ENCODE results near the gene UPK1A.

DNA sequence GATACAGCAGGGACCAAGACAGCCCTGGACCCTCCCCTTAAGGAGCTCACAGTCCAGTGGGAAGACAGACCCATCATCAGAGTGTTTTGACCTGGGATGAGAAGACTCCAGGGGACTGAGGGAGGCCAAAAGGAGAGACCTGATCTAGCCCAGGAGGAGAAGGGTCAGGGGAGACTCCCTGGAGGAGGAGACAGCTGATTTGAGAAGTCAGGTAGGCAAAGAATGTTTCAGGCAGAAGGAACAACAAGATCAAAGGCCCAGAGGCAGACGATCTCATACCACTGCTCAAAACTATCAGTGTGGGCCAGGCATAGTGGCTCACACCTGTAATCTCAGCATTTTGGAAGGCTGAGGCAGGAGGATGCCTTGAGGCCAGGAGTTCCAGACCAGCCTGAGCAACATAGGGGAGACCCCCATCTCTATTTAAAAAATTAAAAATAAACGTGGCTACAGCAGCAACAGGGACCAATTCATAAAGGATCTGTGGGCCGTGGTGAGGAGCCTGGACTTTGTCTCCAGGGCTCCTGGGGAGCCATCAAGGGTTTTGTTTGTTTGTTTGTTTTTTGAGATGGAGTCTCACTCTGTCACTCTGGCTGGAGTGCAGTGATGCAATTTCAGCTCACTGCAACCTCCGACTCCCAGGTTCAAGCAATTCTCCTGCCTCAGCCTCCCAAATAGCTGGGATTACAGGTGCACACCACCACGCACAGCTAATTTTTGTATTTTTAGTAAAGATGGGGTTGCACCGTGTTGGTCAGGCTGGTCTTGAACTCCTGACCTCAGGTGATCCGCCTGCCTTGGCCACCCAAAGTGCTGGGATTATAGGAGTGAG is 20.4 kb upstream of the UPK1A start:
- TF ChIP-seq, protein P1, sequence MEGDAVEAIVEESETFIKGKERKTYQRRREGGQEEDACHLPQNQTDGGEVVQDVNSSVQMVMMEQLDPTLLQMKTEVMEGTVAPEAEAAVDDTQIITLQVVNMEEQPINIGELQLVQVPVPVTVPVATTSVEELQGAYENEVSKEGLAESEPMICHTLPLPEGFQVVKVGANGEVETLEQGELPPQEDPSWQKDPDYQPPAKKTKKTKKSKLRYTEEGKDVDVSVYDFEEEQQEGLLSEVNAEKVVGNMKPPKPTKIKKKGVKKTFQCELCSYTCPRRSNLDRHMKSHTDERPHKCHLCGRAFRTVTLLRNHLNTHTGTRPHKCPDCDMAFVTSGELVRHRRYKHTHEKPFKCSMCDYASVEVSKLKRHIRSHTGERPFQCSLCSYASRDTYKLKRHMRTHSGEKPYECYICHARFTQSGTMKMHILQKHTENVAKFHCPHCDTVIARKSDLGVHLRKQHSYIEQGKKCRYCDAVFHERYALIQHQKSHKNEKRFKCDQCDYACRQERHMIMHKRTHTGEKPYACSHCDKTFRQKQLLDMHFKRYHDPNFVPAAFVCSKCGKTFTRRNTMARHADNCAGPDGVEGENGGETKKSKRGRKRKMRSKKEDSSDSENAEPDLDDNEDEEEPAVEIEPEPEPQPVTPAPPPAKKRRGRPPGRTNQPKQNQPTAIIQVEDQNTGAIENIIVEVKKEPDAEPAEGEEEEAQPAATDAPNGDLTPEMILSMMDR (IDR thresholded peaks at IDR 0.05; ENCODE audit: insufficient read depth, low read depth, low read length): no peak
- no peak for TF ChIP-seq EZH2 (IDR thresholded peaks at IDR 0.05; ENCODE audit: insufficient read depth, low read length)

Measured in astrocyte (in vitro differentiated cells and primary cell).